ENCODE results near the gene LMBRD2. TPM values are rescaled to one million over a fixed set of nuclear protein-coding genes. Genes with fewer than 3 reads are reported as not detected.
A peak's percentile ranks its signal among the peaks of the same experiment; 100 is the strongest.

LMBRD2 gene
- total and polyA plus RNA-seq, 2 of the 8 experiments (the other 6 are each of a cell fraction or from before 2014, with no cell fraction given), result 1.1 to 4.1 TPM

DNA sequence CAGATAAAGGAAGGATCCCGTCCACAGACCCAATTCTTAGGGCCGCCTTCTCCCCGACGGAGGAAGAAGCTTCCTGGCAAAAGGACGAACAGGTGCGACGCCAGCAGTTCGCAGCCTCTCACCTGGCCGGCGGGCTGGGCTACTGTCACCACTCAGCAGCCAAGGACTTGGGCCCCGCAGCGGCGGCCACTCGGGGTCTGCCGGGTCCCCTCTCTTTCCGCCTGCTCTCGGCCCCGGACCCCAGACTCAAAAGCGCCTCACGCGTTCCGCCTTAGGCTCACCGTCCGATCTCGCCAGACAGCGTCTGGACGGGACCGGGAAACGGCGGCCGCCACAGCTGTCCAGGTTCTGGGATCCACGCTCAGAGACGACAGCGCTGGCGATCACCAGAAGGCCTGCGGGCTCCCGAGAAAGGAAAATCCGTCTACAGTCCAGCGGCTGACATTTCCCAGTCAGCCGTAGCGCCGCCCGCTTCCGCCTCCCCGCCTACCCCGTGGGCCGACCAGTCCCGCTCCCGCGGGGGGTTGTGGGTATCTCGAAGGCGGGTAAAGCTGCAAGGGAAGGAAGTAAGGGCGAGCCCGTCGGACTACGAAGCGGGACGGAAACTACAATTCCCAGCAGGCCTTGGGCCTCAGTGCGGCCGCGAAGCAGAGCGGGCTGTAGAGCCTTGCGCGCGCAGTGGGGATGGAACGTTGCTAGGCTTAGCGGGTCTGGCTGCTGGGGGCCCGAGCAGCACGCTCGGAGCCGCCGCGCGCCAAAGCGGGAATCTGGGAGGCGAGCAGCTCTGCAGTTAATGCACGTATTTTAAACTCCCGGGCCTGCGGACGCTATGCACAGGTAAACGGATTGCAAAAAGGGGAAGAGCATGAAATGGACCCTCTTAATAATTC lies at the start of gene LMBRD2, which contains the start of gene SKP2 (continued):
- peak; percentile 77 for TF ChIP-seq CREB1 (IDR thresholded peaks at IDR 0.05)
- no peak for TF ChIP-seq NANOG (IDR thresholded peaks at IDR 0.05; ENCODE audit: insufficient read depth, low read depth, low read length, poor library complexity, severe bottlenecking)
- no peak for TF ChIP-seq EP300 (IDR thresholded peaks at IDR 0.05; ENCODE audit: borderline replicate concordance in 1 of 2, low read depth in 2 of 2, low read length in 2 of 2)
- TF ChIP-seq POLR2A (IDR thresholded peaks at IDR 0.05; ENCODE audit: control extremely low read depth in 1 of 2, low read depth in 2 of 2, low read length in 2 of 2), result peak; percentile 56 to 86

Measured in H1 (cell line).